Kidney epithelial cell (primary cell): ENCODE data around the gene AOPEP. TPM values are rescaled to one million over a fixed set of nuclear protein-coding genes. Genes with fewer than 3 reads are reported as not detected.

Source experiments
- DNase-seq: peaks from one replicate; pipeline ENCODE4 v3.0.0-alpha.2; 2010; ENCODE audit warnings: low read depth
- H3K27me3 ChIP-seq: 2 replicates; pipeline ENCODE4 v1.6.0; 2011; ENCODE audit warnings: low read length; ENCODE audit not compliant: control insufficient read depth, insufficient read depth
- H3K36me3 ChIP-seq: 2 replicates; pipeline ENCODE4 v1.5.1; 2011; ENCODE audit warnings: low read length; ENCODE audit not compliant: control insufficient read depth, insufficient read depth
- H3K4me3 ChIP-seq: 2 replicates; pipeline ENCODE4 v1.5.1; 2011; ENCODE audit warnings: low read depth, mild to moderate bottlenecking, control low read depth, low read length
- CTCF ChIP-seq: IDR thresholded peaks from 2 replicates; pipeline ENCODE4 v1.5.1; 2011; ENCODE audit warnings: mild to moderate bottlenecking, moderate library complexity, low read length, control low read depth, inconsistent platforms; ENCODE audit not compliant: insufficient read depth, poor library complexity, severe bottlenecking
- total RNA-seq: library from RNA; depleted of rRNA; stranded (reverse); fragments of >200 nt; gene quantifications from 2 replicates; pipeline ENCODE4 v1.2.3, GENCODE V29; 2015

The AOPEP gene
- total RNA-seq, 1 donor from 2014 or later: 17.4 TPM

- Histone ChIP-seq H3K27me3 (no peaks in the 10 kb centered on the region), H3K36me3 (no peaks in the 10 kb centered on the region), H3K4me3 (no peak overlapping the region)
- TF ChIP-seq CTCF: no peak
- no peak for DNase-seq
Observed at GRCh38 chr9:94895668-94896067, 169.2 kb downstream of the AOPEP start.

GRCh38 chr9:94896512-94896911 is 170.0 kb downstream of the AOPEP start:
- no peak for TF ChIP-seq CTCF
- no peaks in the 10 kb centered on the region for H3K27me3 ChIP-seq
- no peak for DNase-seq
- H3K4me3 ChIP-seq: no peak overlapping the region
- H3K36me3 ChIP-seq: no peaks in the 10 kb centered on the region

- DNase-seq: no peak
- no peak for TF ChIP-seq CTCF
- H3K36me3 ChIP-seq: no peaks in the 10 kb centered on the region
- H3K27me3 ChIP-seq: no peaks in the 10 kb centered on the region
- no peak overlapping the region for H3K4me3 ChIP-seq
Observed at GRCh38 chr9:94899464-94900221, 173.1 kb downstream of the AOPEP start.

GRCh38 chr9:94900222-94901018 is 173.9 kb downstream of the AOPEP start:
- Histone ChIP-seq H3K36me3 (no peaks in the 10 kb centered on the region), H3K27me3 (no peaks in the 10 kb centered on the region), H3K4me3 (no peak overlapping the region)
- TF ChIP-seq CTCF: no peak
- DNase-seq: no peak

GRCh38 chr9:94901019-94901363 is 174.5 kb downstream of the AOPEP start:
- TF ChIP-seq CTCF: no peak
- H3K27me3 ChIP-seq: no peaks in the 10 kb centered on the region

More at GRCh38 chr9:94901019-94901363, 174.5 kb downstream of the AOPEP start:
- no peak for DNase-seq
- no peaks in the 10 kb centered on the region for H3K36me3 ChIP-seq
- no peak overlapping the region for H3K4me3 ChIP-seq
